ENCODE measurements around the gene HDAC5. TPM values are rescaled to one million over a fixed set of nuclear protein-coding genes. Genes with fewer than 3 reads are reported as not detected.

Gene HDAC5
- total RNA-seq, 1 donor from 2014 or later = 32.5 TPM

DNA sequence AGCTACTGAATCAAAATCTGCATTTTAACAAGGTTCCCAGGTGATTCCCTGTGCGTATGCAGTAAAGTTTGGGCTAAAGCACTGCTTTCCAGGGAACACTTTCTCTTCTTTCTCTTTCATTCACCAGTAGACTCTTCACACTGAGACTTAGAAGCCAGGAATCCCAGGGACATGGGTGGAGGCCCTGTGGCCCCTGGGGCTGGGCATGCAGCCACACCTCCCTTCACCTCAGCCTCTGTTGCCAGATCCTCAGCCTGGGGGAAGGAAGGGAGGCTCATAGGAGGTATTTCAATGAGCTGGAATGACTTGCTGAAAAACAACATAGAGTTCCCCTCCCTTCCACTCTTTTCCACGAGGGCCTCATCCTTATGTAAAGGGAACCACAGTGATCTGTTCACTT, 51.7 kb downstream of the HDAC5 start:
- Histone ChIP-seq H3K27me3 (ENCODE audit: control insufficient read depth, insufficient read depth, low read length) (no peaks in the 10 kb centered on the region), H3K4me3 (ENCODE audit: low read depth, low read length) (peak overlapping the region; percentile 46), H3K36me3 (ENCODE audit: control insufficient read depth, insufficient read depth, low read length) (no peaks in the 10 kb centered on the region)
- TF ChIP-seq, protein P1, sequence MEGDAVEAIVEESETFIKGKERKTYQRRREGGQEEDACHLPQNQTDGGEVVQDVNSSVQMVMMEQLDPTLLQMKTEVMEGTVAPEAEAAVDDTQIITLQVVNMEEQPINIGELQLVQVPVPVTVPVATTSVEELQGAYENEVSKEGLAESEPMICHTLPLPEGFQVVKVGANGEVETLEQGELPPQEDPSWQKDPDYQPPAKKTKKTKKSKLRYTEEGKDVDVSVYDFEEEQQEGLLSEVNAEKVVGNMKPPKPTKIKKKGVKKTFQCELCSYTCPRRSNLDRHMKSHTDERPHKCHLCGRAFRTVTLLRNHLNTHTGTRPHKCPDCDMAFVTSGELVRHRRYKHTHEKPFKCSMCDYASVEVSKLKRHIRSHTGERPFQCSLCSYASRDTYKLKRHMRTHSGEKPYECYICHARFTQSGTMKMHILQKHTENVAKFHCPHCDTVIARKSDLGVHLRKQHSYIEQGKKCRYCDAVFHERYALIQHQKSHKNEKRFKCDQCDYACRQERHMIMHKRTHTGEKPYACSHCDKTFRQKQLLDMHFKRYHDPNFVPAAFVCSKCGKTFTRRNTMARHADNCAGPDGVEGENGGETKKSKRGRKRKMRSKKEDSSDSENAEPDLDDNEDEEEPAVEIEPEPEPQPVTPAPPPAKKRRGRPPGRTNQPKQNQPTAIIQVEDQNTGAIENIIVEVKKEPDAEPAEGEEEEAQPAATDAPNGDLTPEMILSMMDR (IDR thresholded peaks at IDR 0.05; ENCODE audit: insufficient read depth, low read length, poor library complexity, severe bottlenecking) = no peak
- DNase-seq (ENCODE audit: low read depth) = no peak

DNA sequence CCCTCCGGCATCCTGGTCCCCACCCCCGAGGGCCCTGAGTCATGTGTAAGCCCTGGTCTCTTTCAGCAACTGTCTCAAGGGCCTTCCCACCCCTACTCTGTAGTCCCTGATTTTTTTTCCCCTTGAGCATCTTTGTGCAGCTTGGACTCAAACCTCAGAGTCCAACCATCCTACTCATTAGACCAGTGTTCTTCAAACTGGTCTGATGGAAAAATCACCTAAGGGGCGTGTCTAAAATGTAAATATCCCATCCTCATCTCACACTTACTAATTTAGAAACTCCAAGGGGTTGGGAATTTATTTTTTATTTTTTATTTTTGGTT, 52.3 kb downstream of the HDAC5 start:
- H3K36me3 ChIP-seq (ENCODE audit: control insufficient read depth, insufficient read depth, low read length) = no peaks in the 10 kb centered on the region
- TF ChIP-seq, protein P1 (IDR thresholded peaks at IDR 0.05; ENCODE audit: insufficient read depth, low read length, poor library complexity, severe bottlenecking) = no peak
- H3K4me3 ChIP-seq (ENCODE audit: low read depth, low read length) = peak overlapping the region; percentile 46
- H3K27me3 ChIP-seq (ENCODE audit: control insufficient read depth, insufficient read depth, low read length) = no peaks in the 10 kb centered on the region
- DNase-seq (ENCODE audit: low read depth) = no peak

DNA sequence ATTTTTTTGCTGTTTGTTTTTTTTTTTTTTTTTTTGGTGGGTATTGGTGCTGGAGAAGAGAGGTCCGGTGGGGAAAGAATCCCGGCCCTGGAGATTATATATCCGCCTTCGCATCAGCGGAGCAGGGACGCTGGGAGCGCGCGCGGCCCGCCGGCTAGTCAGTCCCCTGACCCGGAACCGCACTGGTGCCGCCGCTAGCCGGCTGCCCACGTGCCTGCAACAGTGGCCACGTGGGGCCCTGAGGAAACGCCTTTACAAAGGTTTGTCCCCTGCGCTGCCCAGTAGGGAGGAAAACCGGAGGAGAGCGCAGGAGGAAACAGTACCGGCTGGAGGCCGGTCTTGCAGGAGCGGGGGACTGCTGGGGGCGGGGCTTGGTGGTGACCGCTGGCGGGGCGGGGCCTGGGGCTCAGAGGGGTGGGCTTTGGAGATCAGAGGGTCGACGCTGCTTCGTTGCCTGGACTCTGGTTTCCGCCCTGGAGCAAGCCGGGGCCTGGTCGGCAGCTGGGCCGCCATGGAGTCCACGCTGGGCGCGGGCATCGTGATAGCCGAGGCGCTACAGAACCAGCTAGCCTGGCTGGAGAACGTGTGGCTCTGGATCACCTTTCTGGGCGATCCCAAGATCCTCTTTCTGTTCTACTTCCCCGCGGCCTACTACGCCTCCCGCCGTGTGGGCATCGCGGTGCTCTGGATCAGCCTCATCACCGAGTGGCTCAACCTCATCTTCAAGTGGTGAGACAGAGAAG, 52.8 kb downstream of the HDAC5 start, which contains the start of gene G6PC3:
Gene G6PC3, plus strand, starts transcription at position 281 of the 743 bp plus-strand sequence. Its CDS starts 231 bp downstream, at position 512.
- peak within 1 kb of the TSS; percentile 46 for H3K4me3 ChIP-seq (ENCODE audit: low read depth, low read length)
- TF ChIP-seq, protein P1 (IDR thresholded peaks at IDR 0.05; ENCODE audit: insufficient read depth, low read length, poor library complexity, severe bottlenecking) = peak; percentile 1
- no peaks in the 10 kb centered on the region for H3K36me3 ChIP-seq (ENCODE audit: control insufficient read depth, insufficient read depth, low read length)
- peak; percentile 92 for DNase-seq (ENCODE audit: low read depth)
- H3K27me3 ChIP-seq (ENCODE audit: control insufficient read depth, insufficient read depth, low read length) = no peaks in the 10 kb centered on the region

DNA sequence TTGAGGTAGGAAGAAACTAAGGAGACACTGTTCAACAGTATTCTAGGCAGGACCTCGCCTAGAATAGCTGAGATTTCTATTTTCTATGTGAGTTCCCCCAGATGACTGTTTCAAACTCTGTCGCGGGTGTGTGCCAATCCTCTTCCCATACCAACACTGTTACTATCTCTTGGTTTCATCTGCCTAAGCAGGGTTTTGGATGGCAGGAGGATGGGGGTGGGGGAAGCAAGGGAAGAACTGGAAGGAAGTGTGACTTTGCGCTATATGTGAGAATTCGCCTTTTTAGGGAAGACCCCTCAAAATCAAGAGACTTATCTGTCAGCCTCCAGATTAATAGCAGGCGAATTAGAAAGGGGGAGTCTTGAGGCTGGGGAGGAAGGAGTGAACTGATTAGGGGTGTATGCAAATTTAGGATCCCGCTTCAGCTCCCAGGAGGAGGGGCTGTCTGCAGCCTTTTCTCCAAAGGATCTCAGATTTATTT, 53.4 kb downstream of the HDAC5 start:
- H3K4me3 ChIP-seq (ENCODE audit: low read depth, low read length) = peak overlapping the region; percentile 46
- DNase-seq (ENCODE audit: low read depth) = no peak
- no peaks in the 10 kb centered on the region for H3K27me3 ChIP-seq (ENCODE audit: control insufficient read depth, insufficient read depth, low read length)
- H3K36me3 ChIP-seq (ENCODE audit: control insufficient read depth, insufficient read depth, low read length) = no peaks in the 10 kb centered on the region
- TF ChIP-seq, protein P1 (IDR thresholded peaks at IDR 0.05; ENCODE audit: insufficient read depth, low read length, poor library complexity, severe bottlenecking) = no peak

DNA sequence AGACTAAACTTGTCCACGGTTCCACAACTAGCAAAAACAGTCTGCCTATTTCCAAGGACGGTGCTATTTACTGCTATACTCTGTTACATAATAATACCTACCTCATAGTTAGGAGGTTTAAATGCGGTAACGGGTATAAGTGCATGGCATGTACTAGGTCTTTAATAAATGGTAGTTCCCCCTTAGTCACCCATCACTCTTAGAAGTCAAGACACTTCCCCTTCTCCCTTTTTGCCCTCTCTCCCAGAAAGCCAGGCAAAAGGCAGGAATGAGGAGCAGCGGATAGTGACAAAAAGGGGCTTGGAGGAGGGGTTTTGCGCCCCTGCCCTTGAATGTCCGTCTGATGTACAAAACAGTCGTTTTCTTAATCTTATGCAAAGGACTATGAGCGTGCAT, 55.9 kb downstream of the HDAC5 start:
- Histone ChIP-seq H3K4me3 (ENCODE audit: low read depth, low read length) (no peak overlapping the region), H3K27me3 (ENCODE audit: control insufficient read depth, insufficient read depth, low read length) (no peaks in the 10 kb centered on the region), H3K36me3 (ENCODE audit: control insufficient read depth, insufficient read depth, low read length) (no peaks in the 10 kb centered on the region)
- TF ChIP-seq, protein P1 (IDR thresholded peaks at IDR 0.05; ENCODE audit: insufficient read depth, low read length, poor library complexity, severe bottlenecking) = no peak
- no peak for DNase-seq (ENCODE audit: low read depth)
